ES-I3 (cell line): ENCODE data around the gene APBA2.

Experiments used
- H3K36me3 ChIP-seq: 2 replicates; pipeline ENCODE4 v1.6.1; 2013; ENCODE audit warnings: mild to moderate bottlenecking, low read length, control low read depth, moderate library complexity; ENCODE audit not compliant: insufficient read depth
- H3K4me1 ChIP-seq: 2 replicates; pipeline ENCODE4 v1.6.1; 2013; ENCODE audit warnings: mild to moderate bottlenecking, control low read depth, low read length; ENCODE audit not compliant: insufficient read depth
- H3K9ac ChIP-seq: 2 replicates; pipeline ENCODE4 v1.6.1; 2013; ENCODE audit warnings: low read depth, mild to moderate bottlenecking, low read length, moderate library complexity
- H3K9me3 ChIP-seq: 2 replicates; pipeline ENCODE4 v1.6.1; 2013; ENCODE audit warnings: mild to moderate bottlenecking, low read length, moderate library complexity; ENCODE audit not compliant: control insufficient read depth, insufficient read depth

The APBA2 gene

DNA sequence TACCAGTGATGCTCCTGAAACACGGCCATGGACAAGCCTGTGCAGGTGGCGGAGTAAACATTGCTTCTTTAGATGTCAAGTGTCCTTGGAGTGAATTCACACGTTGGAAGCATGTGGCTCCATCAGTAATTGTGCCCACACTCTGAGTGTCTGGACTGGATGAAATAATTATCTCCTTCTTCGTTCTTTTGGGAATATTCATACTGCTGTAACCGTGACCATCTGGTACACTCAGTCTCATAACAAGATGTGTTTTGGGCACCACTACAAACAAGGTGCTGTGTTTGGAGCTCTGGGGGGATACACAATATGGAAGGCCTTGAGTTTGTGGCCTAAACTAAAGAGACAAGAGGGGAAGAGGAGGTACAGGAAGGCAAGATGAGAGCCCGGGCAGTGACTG, 165.6 kb downstream of the APBA2 start:
- Histone ChIP-seq H3K9me3 (no peaks in the 10 kb centered on the region), H3K9ac (no peak overlapping the region), H3K4me1 (peaks cover 4% of the 10 kb centered on the region; the same call in 1 of the 2 replicates), H3K36me3 (no peaks in the 10 kb centered on the region)

DNA sequence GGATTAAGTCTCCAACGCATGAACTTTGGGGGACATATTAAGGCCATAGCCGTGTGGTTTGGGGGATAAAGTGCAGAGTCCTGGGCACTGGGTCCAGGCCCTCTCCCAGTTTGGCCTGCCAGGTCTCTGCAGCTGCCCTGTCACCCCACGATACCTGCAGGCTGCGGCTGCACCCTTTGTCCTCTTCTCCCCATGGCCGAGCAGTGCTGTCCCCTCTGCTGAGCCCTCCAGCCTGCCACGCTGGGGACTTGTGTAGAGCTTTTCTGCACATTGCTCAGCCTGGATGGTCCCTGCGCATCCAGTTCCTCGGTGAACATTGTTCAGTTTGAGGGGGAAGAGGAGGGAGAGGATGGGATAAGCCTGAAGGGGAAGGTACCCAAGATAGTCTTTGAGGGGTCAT, 167.2 kb downstream of the APBA2 start:
- peaks cover 16% of the 10 kb centered on the region for H3K4me1 ChIP-seq
- no peak overlapping the region for H3K9ac ChIP-seq
- H3K36me3 ChIP-seq: no peaks in the 10 kb centered on the region
- H3K9me3 ChIP-seq: no peaks in the 10 kb centered on the region

DNA sequence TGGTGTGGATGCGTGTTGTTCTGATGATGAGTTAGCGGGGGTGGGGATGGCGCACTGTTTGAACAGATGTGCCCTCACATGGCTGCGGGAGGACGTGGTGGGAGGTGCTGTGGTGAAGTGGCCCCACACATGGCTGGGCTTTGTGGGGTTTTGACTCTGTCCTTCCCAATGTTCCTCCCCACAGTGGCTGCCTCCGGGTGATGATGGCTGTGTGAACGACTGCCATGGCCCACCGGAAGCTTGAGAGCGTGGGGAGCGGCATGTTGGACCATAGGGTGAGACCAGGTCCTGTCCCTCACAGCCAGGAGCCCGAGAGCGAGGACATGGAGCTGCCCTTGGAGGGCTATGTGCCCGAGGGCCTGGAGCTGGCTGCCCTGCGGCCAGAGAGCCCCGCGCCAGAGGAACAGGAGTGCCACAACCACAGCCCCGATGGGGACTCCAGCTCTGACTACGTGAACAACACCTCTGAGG, 167.9 kb downstream of the APBA2 start:
- Histone ChIP-seq H3K4me1 (peaks cover 16% of the 10 kb centered on the region), H3K9ac (no peak overlapping the region), H3K36me3 (no peaks in the 10 kb centered on the region), H3K9me3 (no peaks in the 10 kb centered on the region)

GRCh38 chr15:29054171-29055045, 168.6 kb downstream of the APBA2 start:
- Histone ChIP-seq H3K4me1 (peaks cover 16% of the 10 kb centered on the region), H3K9ac (no peak overlapping the region), H3K9me3 (peaks cover 4% of the 10 kb centered on the region; the same call in 1 of the 2 replicates), H3K36me3 (no peaks in the 10 kb centered on the region)

- Histone ChIP-seq H3K9ac (no peak overlapping the region), H3K36me3 (no peaks in the 10 kb centered on the region), H3K4me1 (peaks cover 16% of the 10 kb centered on the region), H3K9me3 (peaks cover 4% of the 10 kb centered on the region)
These were observed 170.1 kb downstream of the APBA2 start for GRCh38 chr15:29055876-29056275.

- Histone ChIP-seq H3K9ac (no peak overlapping the region), H3K36me3 (no peaks in the 10 kb centered on the region), H3K4me1 (peaks cover 16% of the 10 kb centered on the region), H3K9me3 (peaks cover 4% of the 10 kb centered on the region)
These were observed 171.2 kb downstream of the APBA2 start for GRCh38 chr15:29056839-29057450.

DNA sequence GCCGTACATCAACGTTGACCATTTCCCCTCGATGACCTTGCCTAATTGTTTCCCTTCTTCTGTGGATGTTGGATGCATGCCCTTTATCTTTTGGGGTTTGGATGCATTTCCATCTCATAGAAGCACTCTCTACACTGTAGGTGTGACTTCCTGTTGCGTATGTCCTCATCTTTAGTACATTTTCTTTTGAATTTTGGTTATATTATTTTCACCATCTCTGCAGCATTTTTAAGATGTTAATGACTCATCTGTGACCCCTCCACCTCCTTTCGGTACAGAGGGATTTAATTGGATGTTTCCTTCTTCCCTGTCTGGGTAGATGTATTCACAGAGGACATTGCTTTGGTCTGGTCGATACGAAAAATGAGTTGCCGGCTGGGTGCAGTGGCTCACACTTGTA, 172.1 kb downstream of the APBA2 start:
- Histone ChIP-seq H3K36me3 (no peaks in the 10 kb centered on the region), H3K9ac (no peak overlapping the region), H3K4me1 (peaks cover 21% of the 10 kb centered on the region), H3K9me3 (peaks cover 4% of the 10 kb centered on the region)

DNA sequence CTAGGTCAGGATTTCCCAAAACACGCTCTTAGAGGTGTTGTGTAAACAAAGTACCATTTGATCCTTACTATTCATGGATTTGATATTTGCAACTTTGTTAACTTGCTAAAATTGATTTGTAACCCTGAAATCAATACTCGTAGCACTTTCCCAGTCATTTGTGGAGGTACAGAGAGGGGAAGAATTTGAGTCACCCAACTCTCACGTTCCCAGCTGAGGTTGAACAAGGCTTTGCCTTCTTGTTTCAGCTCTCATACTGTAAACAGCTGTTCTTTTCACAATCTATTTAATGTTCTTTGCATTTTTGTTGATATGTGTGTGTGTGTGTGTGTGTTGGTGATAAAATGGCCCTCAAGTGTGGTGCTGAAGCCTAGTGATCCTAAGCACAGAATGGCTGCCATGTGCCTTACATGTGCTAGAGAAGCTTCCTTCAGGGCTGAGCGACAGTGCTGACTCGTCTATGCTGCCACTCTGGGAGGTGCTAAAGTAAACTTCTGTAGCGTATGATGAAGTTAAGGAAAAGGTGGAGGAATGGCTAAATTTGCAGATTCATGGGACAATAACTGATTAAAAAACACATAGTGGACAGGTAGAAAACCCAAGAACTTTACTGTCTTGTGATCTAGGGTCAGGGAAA, 173.2 kb downstream of the APBA2 start:
- Histone ChIP-seq H3K36me3 (no peaks in the 10 kb centered on the region), H3K9ac (no peak overlapping the region), H3K9me3 (peaks cover 4% of the 10 kb centered on the region), H3K4me1 (peaks cover 21% of the 10 kb centered on the region)

GRCh38 chr15:29059871-29060640, 174.3 kb downstream of the APBA2 start:
- H3K4me1 ChIP-seq: peaks cover 21% of the 10 kb centered on the region
- H3K36me3 ChIP-seq: no peaks in the 10 kb centered on the region
- peaks cover 4% of the 10 kb centered on the region for H3K9me3 ChIP-seq

GRCh38 chr15:29061746-29062145, 176.0 kb downstream of the APBA2 start:
- H3K9me3 ChIP-seq: peaks cover 4% of the 10 kb centered on the region
- H3K9ac ChIP-seq: no peak overlapping the region
- no peaks in the 10 kb centered on the region for H3K36me3 ChIP-seq
- peaks cover 17% of the 10 kb centered on the region for H3K4me1 ChIP-seq

More at GRCh38 chr15:29059871-29060640, 174.3 kb downstream of the APBA2 start:
- no peak overlapping the region for H3K9ac ChIP-seq

DNA sequence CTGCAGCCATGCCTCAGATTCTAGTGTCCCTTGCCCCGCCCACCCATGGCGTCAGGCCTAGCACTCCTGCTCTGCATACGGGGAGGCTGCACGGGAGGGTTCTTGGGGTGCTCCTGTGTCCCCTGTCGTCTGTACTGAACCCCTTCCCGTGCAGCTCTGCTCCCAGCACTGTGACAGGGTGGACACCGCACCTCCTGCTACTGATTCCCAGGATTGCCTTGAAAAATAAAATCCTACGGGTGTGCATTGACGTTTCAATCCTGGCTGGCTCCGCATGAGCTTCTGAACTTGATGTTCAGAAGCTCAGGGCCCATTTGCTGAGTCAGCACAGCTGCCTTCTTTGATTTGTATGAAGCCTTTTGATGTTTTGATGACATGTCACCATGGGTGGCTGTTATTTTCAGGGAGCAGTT, 176.4 kb downstream of the APBA2 start:
- Histone ChIP-seq H3K9me3 (peaks cover 4% of the 10 kb centered on the region), H3K36me3 (no peaks in the 10 kb centered on the region), H3K4me1 (peaks cover 12% of the 10 kb centered on the region), H3K9ac (no peak overlapping the region)

DNA sequence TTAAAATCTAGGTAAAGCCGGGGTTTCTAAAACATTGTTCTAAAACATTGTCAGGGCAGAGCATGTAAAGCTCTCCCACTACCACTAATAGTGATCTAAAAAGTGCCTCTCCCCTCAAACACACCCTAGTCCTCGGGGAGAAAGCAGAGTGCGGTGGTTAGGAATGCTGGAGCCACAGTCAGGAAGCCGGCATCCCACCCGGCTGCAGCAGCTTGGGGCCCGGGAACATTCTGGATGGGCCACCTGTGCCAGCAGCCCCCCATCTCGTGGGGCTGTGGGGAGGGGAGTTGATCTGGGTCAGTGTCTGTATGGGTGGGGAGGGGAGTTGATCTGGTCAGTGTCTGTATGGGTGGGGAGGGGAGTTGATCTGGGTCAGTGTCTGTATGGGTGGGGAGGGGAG, 176.9 kb downstream of the APBA2 start:
- Histone ChIP-seq H3K36me3 (no peaks in the 10 kb centered on the region), H3K9me3 (peaks cover 4% of the 10 kb centered on the region), H3K4me1 (peaks cover 8% of the 10 kb centered on the region), H3K9ac (no peak overlapping the region)

DNA sequence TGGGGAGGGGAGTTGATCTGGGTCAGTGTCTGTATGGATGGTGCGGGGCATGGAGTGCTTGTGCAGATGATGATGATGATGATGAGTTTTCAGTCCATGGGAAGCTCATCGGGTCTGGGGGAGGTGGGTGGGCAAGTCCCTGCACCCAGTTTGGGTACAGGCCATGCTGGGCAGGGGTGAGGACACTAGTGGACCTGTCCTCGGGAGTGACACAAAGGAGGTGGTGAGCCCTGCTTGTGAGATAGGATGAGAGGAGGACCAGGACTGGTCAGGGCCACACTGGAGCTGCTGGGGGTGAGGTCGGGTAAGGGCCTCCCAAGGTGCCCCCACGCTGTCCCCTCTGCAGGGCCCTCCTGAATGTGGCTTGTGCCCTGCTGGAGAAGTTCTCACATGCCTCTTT, 177.9 kb downstream of the APBA2 start:
- H3K36me3 ChIP-seq: no peaks in the 10 kb centered on the region
- H3K9me3 ChIP-seq: peaks cover 4% of the 10 kb centered on the region
- no peak overlapping the region for H3K9ac ChIP-seq
- H3K4me1 ChIP-seq: peaks cover 5% of the 10 kb centered on the region

DNA sequence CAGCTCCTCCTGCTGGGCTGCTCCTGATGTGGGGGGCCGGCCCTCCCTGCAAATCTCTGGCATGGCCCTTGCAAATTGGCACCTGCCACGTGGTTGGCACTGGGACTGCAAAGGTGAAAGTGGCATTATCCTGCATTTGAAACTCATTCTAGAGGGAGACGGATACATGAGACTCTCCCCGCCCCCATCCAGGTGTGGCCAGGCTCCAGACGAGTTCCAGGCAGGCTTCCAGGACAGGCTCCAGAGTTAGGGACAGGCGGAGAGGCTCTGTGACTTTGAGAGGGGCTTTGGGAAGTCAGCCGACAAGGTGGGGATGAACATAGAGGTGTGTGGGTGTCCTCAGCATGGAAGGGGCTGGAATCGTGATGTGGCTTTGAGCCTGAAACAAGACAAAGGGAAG, 178.5 kb downstream of the APBA2 start:
- H3K36me3 ChIP-seq: no peaks in the 10 kb centered on the region
- H3K9ac ChIP-seq: no peak overlapping the region
- peaks cover 5% of the 10 kb centered on the region for H3K4me1 ChIP-seq
- peaks cover under 1% of the 10 kb centered on the region for H3K9me3 ChIP-seq
